CD4-positive, alpha-beta T cell treated with Interleukin-15 for 1 hour (primary cell): ENCODE measurements around the gene MTMR12.
A peak's percentile ranks its signal among the peaks of the same experiment; 100 is the strongest.
"Not testable (repeated sequence)": the region's sequence is repeated elsewhere in the genome, so short reads cannot be mapped to it uniquely, and the experiment has no call there.

Source experiments
- DNase-seq: peaks from one replicate; pipeline ENCODE4 v3.0.0-alpha.2; 2020

Gene MTMR12

GRCh38 chr5:32232441-32233219 lies 80.1 kb downstream of the MTMR12 start:
- DNase-seq: peak; percentile 79

- DNase-seq: no peak
Measured at GRCh38 chr5:32231929-32232328, 80.8 kb downstream of the MTMR12 start.

GRCh38 chr5:32231241-32231640 lies 81.5 kb downstream of the MTMR12 start:
- DNase-seq: no peak

GRCh38 chr5:32230356-32231099 lies 82.2 kb downstream of the MTMR12 start:
- peak; percentile 46 for DNase-seq

- DNase-seq: no peak
Measured at GRCh38 chr5:32229586-32229985, 83.2 kb downstream of the MTMR12 start.

- no peak for DNase-seq
Measured at GRCh38 chr5:32228816-32229215, 83.9 kb downstream of the MTMR12 start.

- DNase-seq: no peak
Measured at GRCh38 chr5:32225445-32225844, 87.3 kb downstream of the MTMR12 start.

- DNase-seq: no peak
Measured at GRCh38 chr5:32223972-32224609, 88.6 kb downstream of the MTMR12 start.

- DNase-seq: no peak
Measured at GRCh38 chr5:32222723-32223470, 89.8 kb downstream of the MTMR12 start.

GRCh38 chr5:32217886-32218396 lies 94.8 kb downstream of the MTMR12 start:
- no peak for DNase-seq

GRCh38 chr5:32214344-32214743 lies 98.4 kb downstream of the MTMR12 start:
- DNase-seq: not testable (repeated sequence)

- no peak for DNase-seq
Measured at GRCh38 chr5:32210151-32210550, 102.6 kb downstream of the MTMR12 start.

- not testable (repeated sequence) for DNase-seq
Measured at GRCh38 chr5:32208837-32209236, 103.9 kb downstream of the MTMR12 start.

- peak; percentile 21 for DNase-seq
Measured at GRCh38 chr5:32207355-32207634, 105.4 kb downstream of the MTMR12 start.

GRCh38 chr5:32206509-32207354 lies 106.0 kb downstream of the MTMR12 start:
- DNase-seq: no peak

- DNase-seq: no peak
Measured at GRCh38 chr5:32206053-32206452, 106.7 kb downstream of the MTMR12 start.

GRCh38 chr5:32202394-32202793 lies 110.3 kb downstream of the MTMR12 start:
- no peak for DNase-seq

- no peak for DNase-seq
Measured at GRCh38 chr5:32201122-32201753, 111.5 kb downstream of the MTMR12 start.

- DNase-seq: no peak
Measured at GRCh38 chr5:32197032-32197431, 115.7 kb downstream of the MTMR12 start.

- no peak for DNase-seq
Measured at GRCh38 chr5:32195265-32195664, 117.5 kb downstream of the MTMR12 start.

- peak; percentile 37 for DNase-seq
Measured at GRCh38 chr5:32193591-32193990, 119.1 kb downstream of the MTMR12 start.

- DNase-seq: no peak
Measured at GRCh38 chr5:32190095-32190494, 122.6 kb downstream of the MTMR12 start.
